Heart right ventricle (tissue), 16 donors: ENCODE results near the gene SLX9. TPM values are rescaled to one million over a fixed set of nuclear protein-coding genes. Genes with fewer than 3 reads are reported as not detected.

Experiments used
- ATAC-seq, 8 donors: fragments of 200-7000 bp; cut with Tn5 transposase; one replicate each; pipeline ENCODE4 v1.9.1; 2020; ENCODE audit warnings: mild to moderate bottlenecking in 8 of 8, moderate library complexity in 8 of 8, moderate number of reproducible peaks in 1 of 8
- DNase-seq, 2 donors: peaks; one replicate each; pipeline ENCODE4 v3.0.0-alpha.2; 2020
- H3K27ac ChIP-seq, 10 donors: fragments of 200-600 bp; sonication (generic) in 2 of 10; one replicate each; pipeline versions ENCODE4 v1.5.0 to v1.8.0; 2020 to 2022; ENCODE audit warnings: mild to moderate bottlenecking in 3 of 10
- H3K27me3 ChIP-seq, 7 donors: fragments of 200-600 bp; one replicate each; pipeline ENCODE4 v1.8.0; 2021 to 2022; ENCODE audit warnings: mild to moderate bottlenecking in 2 of 7
- H3K36me3 ChIP-seq, 9 donors: fragments of 200-600 bp; sonication (generic) in 1 of 9; one replicate each; pipeline versions ENCODE4 v1.5.0 to v1.8.0; 2020 to 2022; ENCODE audit warnings: mild to moderate bottlenecking in 2 of 9
- H3K4me1 ChIP-seq, 9 donors: fragments of 200-600 bp; sonication (generic) in 1 of 9; one replicate each; pipeline versions ENCODE4 v1.5.0 to v1.8.0; 2020 to 2022; ENCODE audit warnings: mild to moderate bottlenecking in 4 of 9
- H3K4me3 ChIP-seq, 10 donors: fragments of 200-600 bp; sonication (generic) in 2 of 10; one replicate each; pipeline versions ENCODE4 v1.5.0 to v1.8.0; 2020 to 2022; ENCODE audit warnings: mild to moderate bottlenecking in 7 of 10, moderate library complexity in 2 of 10
- H3K9me3 ChIP-seq, 11 donors: fragments of 200-600 bp in 10 of 11; sonication (generic) in 2 of 11; one replicate each; pipeline versions ENCODE4 v1.5.0 to v1.8.0; 2013 to 2022; ENCODE audit warnings: mild to moderate bottlenecking in 2 of 11, control low read depth in 1 of 11, moderate library complexity in 1 of 11
- WGBS, 2 donors: extraction: QIAGEN DNeasy Blood & Tissue Kit; methylation state at CpG; one replicate each; pipeline ENCODE4 v1.1.7; 2013; ENCODE audit warnings: inconsistent platforms in 1 of 2; 5-methylcytosine and 5-hydroxymethylcytosine counted together
- intact Hi-C, 10 donors: fragments of 100-400 bp; cut with DNase I; formaldehyde crosslinking; loops; one replicate each; pipeline versions ENCODE4 v1.11.1 to v1.14.2; 2022
- polyA plus RNA-seq, 2 donors: library from polyadenylated mRNA; stranded (reverse); fragments of 200-250 nt; gene quantifications; one replicate each; pipeline ENCODE4 v1.2.3, GENCODE V29; 2013
- total RNA-seq, 10 donors: library from RNA; stranded (reverse); fragmentation: NEBNext Ultra II Directional in 3 of 10; extraction: Animal tissue kit (Norgen Biotek cat#: 25700) in 3 of 10; gene quantifications; one replicate each; pipeline versions ENCODE4 v1.2.1 to v1.2.4, GENCODE V29; 2021 to 2023
- TF ChIP-seq, protein P1 (sequence below), 9 donors: fragments of 200-600 bp; sonication (generic) in 2 of 9; IDR thresholded peaks; one replicate each; pipeline versions ENCODE4 v1.5.0 to v1.8.0; 2021 to 2022; ENCODE audit warnings: antibody characterized with exemption in 9 of 9, mild to moderate bottlenecking in 5 of 9, moderate library complexity in 1 of 9
- donor health status: Arrhythmogenic right ventricular cardiomyopathy.
- donor health status: ischemic (EF 13 %, LVEDD 7.1; RV severe dilation, severe dysfunction).
- donor health status: healthy with polysubstance abuse.
- donor health status: DM: no; HTN: yes; CAD: no.
- donor health status: DM: no; HTN: no; CAD: no.
- donor health status: ischemic (EF 25% LVEDD 6.9; RV normal size, moderate dysfunction).
- donor health status: ischemic (EF 25% LVEDD 5.7; RV mildly dilated, moderate dysfunction).
- donor health status: healthy.
- donor health status: DM: yes; HTN: yes; CAD: no.
- donor health status: Ischemic cardiomyopathy.
- donor health status: ischemic (EF 35%, LVEDD 5.7; RV mildly dilated, moderate dysfunction).
- donor health status: nonischemic (EF 11% LVEDD 7.7; RV severe dilation, severe dysfunction).
- donor health status: DM: yes; HTN: yes; CAD: no.
- donor health status: PGD.
- donor health status: ischemic (EF 29% LVEDD 5.4; RV normal size, mild dysfunction).
- donor health status: nonischemic (EF 23%, LVEDD 6.1; RV moderate dilation, normal function).

Gene SLX9
- total and polyA plus RNA-seq, 12 donors: 42.4 to 83.6 (median 57.3) TPM

DNA sequence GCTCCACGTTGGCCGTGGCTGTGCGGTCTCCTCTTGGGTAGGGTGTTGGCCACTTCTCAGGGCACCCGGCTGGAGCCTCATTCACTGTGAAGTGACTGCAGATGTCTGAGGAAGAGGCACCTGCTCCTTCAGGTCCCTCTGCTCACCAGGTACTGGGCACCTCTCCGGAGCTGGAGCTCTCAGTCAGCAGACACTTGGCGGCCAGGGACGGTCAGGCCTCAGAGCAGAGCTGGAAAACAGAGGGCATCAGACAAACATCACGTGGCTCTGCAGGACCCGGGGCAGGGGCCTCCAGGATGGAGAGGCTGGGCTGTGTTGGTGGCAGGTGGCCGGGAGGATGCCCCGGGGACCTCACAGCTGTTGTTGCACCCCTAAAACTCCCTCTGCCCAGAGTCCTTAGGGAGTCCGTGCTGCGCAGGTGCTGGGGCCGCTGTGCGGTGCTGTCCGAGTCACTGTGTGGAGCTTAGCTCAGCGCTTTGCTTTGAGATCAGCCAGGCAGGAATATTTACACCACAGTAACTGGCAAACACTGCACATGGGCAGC, 59.7 kb downstream of the SLX9 start:
- H3K4me1 ChIP-seq: peaks cover 4 to 38% (median 17%) of the 10 kb centered on the region in 9 donors
- peak in 1 of 2 donors; percentile 5 for DNase-seq
- no peaks in the 10 kb centered on the region for H3K9me3 ChIP-seq
- no peak overlapping the region for H3K27ac ChIP-seq
- WGBS, 2 donors: 94% methylated on average over 17 of the region's 17 CpGs
- intact Hi-C loops: no loop called here
- no peaks in the 10 kb centered on the region for H3K27me3 ChIP-seq
- ATAC-seq: no peak
- no peak overlapping the region for H3K4me3 ChIP-seq
- TF ChIP-seq, protein P1, sequence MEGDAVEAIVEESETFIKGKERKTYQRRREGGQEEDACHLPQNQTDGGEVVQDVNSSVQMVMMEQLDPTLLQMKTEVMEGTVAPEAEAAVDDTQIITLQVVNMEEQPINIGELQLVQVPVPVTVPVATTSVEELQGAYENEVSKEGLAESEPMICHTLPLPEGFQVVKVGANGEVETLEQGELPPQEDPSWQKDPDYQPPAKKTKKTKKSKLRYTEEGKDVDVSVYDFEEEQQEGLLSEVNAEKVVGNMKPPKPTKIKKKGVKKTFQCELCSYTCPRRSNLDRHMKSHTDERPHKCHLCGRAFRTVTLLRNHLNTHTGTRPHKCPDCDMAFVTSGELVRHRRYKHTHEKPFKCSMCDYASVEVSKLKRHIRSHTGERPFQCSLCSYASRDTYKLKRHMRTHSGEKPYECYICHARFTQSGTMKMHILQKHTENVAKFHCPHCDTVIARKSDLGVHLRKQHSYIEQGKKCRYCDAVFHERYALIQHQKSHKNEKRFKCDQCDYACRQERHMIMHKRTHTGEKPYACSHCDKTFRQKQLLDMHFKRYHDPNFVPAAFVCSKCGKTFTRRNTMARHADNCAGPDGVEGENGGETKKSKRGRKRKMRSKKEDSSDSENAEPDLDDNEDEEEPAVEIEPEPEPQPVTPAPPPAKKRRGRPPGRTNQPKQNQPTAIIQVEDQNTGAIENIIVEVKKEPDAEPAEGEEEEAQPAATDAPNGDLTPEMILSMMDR (IDR thresholded peaks at IDR 0.05): no peak
- no peaks in the 10 kb centered on the region for H3K36me3 ChIP-seq

DNA sequence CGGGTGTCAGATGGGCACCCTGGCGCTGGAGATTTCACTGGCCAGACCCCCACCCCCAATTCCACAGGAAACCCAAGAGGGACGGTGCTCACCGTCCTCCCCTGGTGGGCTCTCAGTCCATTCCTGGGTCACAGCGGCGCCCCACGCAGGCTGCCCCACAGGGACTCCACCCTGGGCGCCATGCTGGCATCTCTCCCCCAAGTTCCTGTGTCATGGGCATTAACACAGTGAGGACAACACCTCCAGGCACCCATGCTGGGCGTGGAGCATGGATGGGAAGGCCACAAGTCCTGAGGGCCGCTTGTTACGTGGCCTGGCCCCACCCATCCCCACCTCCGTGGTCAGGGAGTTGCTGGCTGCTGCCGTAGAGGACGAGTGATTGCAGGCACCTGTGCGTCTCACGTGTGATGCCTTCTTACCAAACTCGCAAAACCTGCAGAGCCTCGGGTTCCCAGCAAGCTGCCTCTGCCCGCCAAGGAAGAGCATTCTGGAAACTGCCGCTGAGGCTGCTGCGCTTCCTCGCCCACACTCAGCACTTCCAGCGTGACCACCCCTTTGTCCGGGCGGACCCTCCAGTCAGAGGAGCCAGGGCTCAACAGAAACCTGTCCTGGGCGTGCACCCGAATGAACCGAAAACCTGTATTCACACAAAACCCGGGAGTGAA, 60.3 kb downstream of the SLX9 start:
- no peak overlapping the region for H3K4me3 ChIP-seq
- TF ChIP-seq, protein P1 (IDR thresholded peaks at IDR 0.05): no peak
- intact Hi-C loops: no loop called here
- ATAC-seq: no peak
- H3K27ac ChIP-seq: no peak overlapping the region
- peaks cover 0 to 32% (median 11%) of the 10 kb centered on the region in 9 donors for H3K4me1 ChIP-seq
- peak in 1 of 2 donors; percentile 8 for DNase-seq
- 89 to 93% methylated on average over 29 of the region's 29 CpGs for WGBS, 2 donors
- no peaks in the 10 kb centered on the region for H3K27me3 ChIP-seq
- H3K9me3 ChIP-seq: peaks cover 0 to 2% (median 0%) of the 10 kb centered on the region in 11 donors
- H3K36me3 ChIP-seq: no peaks in the 10 kb centered on the region

DNA sequence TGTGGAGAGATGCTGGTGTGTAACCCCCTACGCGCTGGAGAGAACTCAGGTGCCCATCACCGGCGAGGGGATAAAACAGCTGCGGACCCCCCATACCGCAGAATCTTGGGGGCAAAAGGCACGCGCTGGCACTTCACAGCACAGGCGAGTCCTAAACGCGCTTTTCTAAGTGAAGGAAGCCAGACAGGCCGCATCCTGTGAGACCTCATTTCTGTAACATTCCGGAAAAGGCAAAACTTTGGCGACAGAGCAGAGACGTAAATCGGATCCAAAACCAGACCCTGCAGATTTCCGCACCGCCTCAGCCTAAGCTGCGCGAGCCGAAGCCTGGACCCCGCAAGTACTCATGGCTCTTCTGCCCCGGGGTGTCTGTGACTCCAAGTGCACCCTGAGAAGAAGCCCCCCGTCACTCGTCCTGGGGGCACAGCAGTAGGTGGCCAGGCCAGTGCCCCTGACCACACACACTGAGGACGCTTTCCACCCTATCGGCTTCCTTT, 60.9 kb downstream of the SLX9 start:
- intact Hi-C loops: no loop called here

More for the DNA sequence above, 60.9 kb downstream of the SLX9 start:
- no peak for DNase-seq
- Histone ChIP-seq H3K4me1 (peaks cover 0 to 26% (median 7%) of the 10 kb centered on the region in 9 donors), H3K9me3 (peaks cover 0 to 8% (median 0%) of the 10 kb centered on the region in 11 donors), H3K27ac (peak overlapping the region in 3 of 10 donors; percentile 26 to 35 (median 31)), H3K36me3 (no peaks in the 10 kb centered on the region), H3K4me3 (no peak overlapping the region), H3K27me3 (no peaks in the 10 kb centered on the region)
- TF ChIP-seq, protein P1 (IDR thresholded peaks at IDR 0.05): no peak
- peak in 4 of 8 donors; percentile 5 to 22 (median 11) for ATAC-seq
- 79 to 83% methylated on average over 27 of the region's 27 CpGs for WGBS, 2 donors
